NCI-H446 (cell line): ENCODE measurements around the gene FBLIM1.

Experiments used
- DNase-seq, 2 experiments: peaks; one replicate each; lab custom pipeline; 2025; lab: John Stamatoyannopoulos, UW

Gene FBLIM1, protein sequence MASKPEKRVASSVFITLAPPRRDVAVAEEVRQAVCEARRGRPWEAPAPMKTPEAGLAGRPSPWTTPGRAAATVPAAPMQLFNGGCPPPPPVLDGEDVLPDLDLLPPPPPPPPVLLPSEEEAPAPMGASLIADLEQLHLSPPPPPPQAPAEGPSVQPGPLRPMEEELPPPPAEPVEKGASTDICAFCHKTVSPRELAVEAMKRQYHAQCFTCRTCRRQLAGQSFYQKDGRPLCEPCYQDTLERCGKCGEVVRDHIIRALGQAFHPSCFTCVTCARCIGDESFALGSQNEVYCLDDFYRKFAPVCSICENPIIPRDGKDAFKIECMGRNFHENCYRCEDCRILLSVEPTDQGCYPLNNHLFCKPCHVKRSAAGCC

DNA sequence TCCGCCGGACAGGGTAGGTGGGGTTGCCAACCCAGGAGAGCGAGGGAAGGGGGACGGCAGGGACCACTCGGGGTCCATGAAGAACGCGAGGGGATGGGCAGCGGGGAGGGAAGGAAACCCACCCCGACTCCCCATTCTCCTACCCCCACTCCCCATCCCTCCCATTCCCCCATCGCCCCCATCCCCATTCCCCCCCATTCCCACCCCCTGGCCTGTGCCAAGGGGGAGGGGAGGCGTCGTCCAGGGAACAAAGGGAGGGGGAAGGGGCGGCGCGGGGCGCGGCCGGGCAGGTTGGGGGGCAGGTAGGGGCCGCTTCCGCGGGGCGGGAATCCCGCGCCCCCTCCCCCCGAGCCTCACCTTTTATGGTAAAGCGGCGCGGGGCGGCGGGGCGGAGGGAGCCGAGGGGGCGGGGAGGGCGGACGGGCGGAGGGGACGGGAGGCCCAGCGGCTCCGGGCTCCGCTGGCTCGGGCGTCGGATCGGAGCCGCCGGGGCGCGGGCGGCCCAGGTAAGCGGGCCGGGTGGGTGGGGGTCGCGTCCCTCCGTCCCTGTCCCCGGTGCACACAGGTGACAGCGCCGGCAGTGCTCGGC is at the start of gene FBLIM1:
TSS of gene FBLIM1 (plus strand) at position 453 of the 589 bp plus-strand sequence. CDS start 6,189 bp downstream, outside the sequence.
- no peak for DNase-seq

GRCh38 chr1:15709226-15709625 is 49.4 kb upstream of the FBLIM1 start:
- no peak for DNase-seq

GRCh38 chr1:15712168-15712567 is 46.4 kb upstream of the FBLIM1 start:
- DNase-seq: peak in 1 of 2 experiments; percentile 23

DNA sequence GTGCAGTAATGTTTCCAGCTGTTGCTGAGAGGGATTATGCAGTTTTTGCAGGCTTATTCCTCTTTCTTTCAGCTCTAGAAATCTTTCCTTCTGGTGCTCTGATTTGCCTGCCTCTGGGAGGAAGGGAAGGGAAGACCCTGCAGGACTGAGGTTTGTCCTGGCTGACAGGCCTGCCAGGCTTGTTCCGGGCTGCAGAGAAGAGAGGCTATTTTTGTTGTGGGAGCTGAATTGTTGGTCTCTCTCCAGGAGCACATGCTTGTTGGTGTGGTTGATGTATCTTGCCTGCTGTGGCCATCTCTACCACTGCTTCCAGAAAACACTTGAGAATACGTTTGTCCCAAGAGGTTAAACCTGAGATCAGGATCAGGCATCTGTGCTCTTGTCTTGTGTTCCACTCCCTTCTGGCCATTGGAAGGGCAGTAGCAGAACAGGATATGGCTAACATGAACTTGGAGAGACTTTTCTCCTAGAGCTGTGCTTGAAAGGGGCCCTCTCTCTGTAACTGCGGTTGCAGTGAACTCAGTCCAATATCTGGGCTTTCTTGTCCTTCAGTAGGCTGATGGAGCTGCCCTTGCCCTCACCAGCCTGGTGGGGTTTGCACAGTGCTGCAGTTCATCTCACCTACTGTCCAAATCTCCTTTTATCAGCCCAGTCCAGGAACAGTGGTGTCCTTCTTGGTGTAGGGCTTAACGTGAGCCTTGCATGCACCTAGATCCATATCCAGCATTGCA is 44.0 kb upstream of the FBLIM1 start:
- no peak for DNase-seq

- no peak for DNase-seq
Observed at GRCh38 chr1:15717418-15718125, 41.0 kb upstream of the FBLIM1 start.

DNA sequence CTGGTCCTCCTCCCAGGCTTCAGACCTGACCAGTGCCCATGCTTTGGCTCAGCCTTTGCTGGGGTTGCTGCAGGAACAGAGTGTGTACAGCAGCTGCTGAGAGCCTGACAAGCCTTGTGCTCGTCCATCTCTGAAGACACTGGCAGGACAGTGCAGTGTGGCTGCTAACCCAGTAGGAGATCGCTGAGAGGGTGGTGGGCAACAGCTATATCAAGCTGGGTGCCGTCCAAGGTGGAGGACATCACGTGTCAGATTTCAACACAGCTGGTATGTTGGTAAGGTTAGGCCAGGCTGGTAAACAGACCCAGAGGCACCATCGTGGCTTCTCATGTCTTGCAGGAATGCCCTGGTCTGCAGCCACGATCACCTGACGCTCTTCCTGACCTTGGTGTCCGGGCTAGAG is 40.4 kb upstream of the FBLIM1 start:
- DNase-seq: no peak

DNA sequence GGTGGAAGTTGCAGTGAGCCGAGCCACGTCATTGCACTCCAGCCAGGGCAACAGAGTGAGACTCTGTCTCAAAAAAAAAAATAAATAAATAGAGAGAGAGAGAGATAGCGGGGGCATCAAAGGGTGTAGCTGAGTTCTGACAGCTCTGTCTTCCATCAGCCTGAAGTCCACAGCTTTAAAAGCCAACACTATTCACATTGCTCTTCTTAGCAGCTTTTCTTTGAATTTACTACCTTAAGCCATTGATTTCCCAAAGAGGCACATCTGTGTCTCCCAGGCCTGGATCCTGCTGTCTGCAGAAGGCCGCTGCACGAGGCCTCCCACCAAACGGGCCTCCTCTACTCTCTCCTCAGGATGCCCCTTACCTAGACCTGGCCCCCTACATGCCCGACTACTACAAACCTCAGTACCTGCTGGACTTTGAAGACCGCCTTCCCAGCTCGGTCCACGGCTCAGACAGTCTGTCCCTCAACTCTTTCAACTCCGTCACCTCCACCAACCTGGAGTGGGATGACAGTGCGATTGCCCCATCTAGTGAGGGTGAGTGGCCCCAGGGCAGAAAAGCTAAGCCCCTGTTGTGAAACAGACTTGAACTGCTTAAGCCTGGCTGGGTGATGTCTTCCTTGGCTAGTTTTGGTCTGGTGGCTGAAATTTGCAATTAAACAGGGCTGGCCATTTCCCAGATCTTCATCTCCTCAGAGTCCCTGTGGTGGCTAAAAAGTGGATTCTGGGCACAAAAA is 39.0 kb upstream of the FBLIM1 start:
- DNase-seq: no peak

DNA sequence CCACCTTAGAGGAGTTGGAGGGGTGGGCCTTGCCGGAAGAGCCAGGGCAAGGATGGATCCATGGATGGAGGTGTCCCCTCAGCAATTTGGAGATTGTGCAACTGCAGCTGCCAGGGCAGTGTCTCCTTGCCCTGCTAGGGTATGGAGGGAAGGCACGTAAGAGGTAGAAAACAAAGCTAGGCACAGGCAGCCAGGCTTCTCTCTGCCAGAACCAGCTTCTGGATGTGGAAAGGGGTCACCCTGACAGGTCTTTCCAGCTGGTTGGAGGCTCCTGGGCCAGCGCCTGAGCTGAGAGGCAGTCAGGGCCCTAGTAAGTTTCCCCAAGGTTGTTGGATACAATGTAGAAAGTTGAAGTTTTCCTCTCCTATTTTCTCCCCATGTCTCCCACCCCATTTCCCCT is 37.7 kb upstream of the FBLIM1 start:
- no peak for DNase-seq

DNA sequence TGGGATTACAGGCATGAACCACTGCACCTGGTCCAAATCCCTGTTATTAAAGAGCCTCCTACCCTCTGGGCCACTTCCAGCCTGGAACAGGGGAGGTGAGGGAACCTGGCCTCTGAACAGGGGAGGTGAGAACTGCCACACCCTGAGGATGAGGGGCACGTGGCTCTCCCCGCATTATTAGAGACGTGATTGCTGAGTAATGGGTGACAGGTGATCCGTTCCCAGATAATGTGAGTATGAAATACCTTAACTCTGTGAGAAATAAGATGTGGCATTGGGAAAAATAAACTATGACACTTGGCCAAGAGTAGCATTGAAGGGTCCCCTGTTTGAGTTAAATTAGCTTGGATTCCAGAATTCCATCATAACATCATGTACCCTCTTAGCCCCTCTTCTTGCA is 36.2 kb upstream of the FBLIM1 start:
- DNase-seq: no peak

GRCh38 chr1:15722836-15723532 is 35.6 kb upstream of the FBLIM1 start:
- no peak for DNase-seq

DNA sequence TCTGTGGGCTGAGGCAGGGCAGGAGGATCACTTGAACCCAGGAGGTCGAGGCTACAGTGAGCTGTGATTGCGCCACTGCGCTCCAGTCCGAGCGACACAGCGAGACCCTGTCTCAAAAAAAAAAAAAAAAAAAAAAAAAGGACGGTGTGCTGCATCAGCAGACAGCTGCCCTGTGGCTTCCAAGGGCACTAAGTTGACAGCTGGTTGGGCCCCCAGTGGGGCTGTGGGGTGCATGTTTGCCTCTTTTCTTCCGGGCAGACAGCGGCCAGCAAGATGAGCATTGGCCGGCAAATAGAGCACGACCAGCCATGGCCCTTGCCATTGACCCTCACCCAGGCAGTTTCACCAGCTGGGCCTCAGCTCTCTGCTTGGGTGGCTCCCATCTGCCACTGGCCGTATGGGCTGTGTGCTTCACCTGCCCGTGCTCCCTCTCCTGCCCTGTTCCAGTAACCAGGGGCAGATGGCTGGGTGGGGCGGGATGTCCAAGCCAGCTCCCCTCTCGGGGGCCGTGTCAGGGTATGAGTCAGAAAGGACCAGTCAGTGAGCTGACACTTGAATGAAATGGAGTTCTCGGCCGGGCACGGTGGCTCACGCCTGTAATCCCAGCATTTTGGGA is 34.9 kb upstream of the FBLIM1 start:
- peak in 1 of 2 experiments; percentile 39 for DNase-seq

DNA sequence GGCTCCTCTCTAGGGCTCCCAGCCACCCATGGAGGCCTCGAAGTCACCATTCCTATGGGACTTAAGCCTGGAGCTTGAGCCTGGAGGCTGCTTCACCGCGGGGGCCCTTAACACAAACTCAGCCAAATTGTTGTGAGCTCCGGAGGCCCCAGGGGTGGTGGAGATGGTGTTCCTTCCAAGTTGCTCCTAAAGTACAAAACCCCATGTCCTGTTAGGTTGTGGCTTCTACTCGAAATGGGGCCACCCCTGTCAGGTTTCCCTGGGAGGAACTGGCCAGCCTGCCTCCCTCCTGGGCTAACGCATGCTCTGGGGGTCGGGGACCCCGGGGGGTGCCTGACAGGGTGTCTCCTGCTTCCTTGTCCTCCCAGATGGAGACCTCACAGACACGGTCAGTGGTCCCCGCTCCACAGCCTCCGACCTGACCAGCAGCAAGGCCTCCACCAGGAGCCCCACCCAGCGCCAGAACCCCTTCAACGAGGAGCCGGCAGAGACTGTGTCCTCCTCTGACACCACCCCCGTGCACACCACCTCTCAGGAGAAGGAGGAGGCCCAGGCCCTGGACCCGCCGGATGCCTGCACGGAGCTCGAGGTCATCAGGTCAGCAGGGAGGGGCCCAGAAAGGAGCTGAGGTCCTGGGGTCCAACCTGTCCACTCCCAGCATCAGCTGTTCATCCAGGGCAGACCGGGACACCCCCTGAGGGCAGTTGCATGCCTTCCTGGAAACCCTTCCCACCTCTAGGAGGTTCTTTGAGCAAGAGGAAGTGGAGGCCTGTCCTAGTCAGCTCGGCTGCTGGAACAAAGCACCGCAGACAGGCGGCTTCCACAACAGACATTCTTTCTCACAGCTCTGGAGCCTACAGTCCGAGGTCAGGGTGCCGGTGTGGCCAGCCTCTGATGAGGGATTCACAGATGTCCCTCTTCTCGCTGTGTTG is 33.4 kb upstream of the FBLIM1 start:
- no peak for DNase-seq

GRCh38 chr1:15726508-15726907 is 32.1 kb upstream of the FBLIM1 start:
- no peak for DNase-seq

- DNase-seq: no peak
Observed at GRCh38 chr1:15727021-15727420, 31.6 kb upstream of the FBLIM1 start.

GRCh38 chr1:15727424-15727823 is 31.2 kb upstream of the FBLIM1 start:
- DNase-seq: no peak

GRCh38 chr1:15727866-15728534 is 30.6 kb upstream of the FBLIM1 start:
- no peak for DNase-seq

- no peak for DNase-seq
Observed at GRCh38 chr1:15728937-15729657, 29.5 kb upstream of the FBLIM1 start.

DNA sequence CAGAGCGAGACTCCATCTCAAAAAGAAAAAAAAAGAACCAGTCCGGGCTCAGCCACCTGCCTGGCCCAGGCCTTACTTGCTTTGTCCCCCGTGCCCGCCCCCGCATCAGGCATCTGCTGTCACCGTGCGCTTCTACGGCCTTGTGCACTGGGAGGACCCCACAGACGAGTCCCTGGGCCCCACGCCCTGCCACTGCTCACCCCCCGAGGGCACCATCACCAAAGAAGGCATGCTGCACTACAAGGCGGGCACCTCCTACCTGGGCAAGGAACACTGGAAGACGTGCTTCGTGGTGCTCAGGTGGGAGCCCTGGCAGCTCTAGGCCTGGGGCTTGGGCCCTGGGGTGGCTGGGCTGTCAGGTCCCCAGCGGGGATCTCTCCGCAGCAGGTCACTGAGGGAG is 28.2 kb upstream of the FBLIM1 start:
- no peak for DNase-seq
